Transverse colon (tissue), 4 donors: ENCODE measurements around the gene SLC13A4. TPM values are rescaled to one million over a fixed set of nuclear protein-coding genes. Genes with fewer than 3 reads are reported as not detected.

ENCODE experiments used
- DNase-seq: peaks from one replicate; pipeline ENCODE4 v3.0.0-alpha.2; 2019
- H3K27ac ChIP-seq, 4 donors: fragments of 200-600 bp; sonication (generic); 2 replicates each; pipeline ENCODE4 v1.5.1; 2016 to 2018; ENCODE audit warnings: inconsistent platforms in 4 of 4
- H3K27me3 ChIP-seq: fragments of 200-600 bp; sonication (generic); 2 replicates; pipeline ENCODE4 v1.5.1; 2017; ENCODE audit warnings: inconsistent platforms
- H3K36me3 ChIP-seq, 4 donors: fragments of 200-600 bp; sonication (generic); 2 replicates each; pipeline ENCODE4 v1.5.1; 2017 to 2019; ENCODE audit warnings: inconsistent platforms in 4 of 4
- H3K4me1 ChIP-seq, 4 donors: fragments of 200-600 bp; sonication (generic); 2 replicates each; pipeline ENCODE4 v1.5.1; 2017 to 2020; ENCODE audit warnings: inconsistent platforms in 4 of 4
- H3K4me3 ChIP-seq, 4 donors: fragments of 200-600 bp; sonication (generic); 1 replicate in 1 of 4; 2 replicates in 3 of 4; pipeline versions ENCODE4 v1.5.1 to v1.6.1; 2017 to 2019; ENCODE audit warnings: inconsistent platforms in 4 of 4
- H3K9me3 ChIP-seq, 2 donors: fragments of 200-600 bp; sonication (generic); 2 replicates each; pipeline ENCODE4 v1.5.1; 2017 to 2019; ENCODE audit warnings: inconsistent platforms in 2 of 2
- EP300 ChIP-seq: sonication (generic); formaldehyde crosslinking; IDR thresholded peaks from one replicate; pipeline ENCODE4 v1.6.1; 2017; ENCODE audit warnings: antibody characterized with exemption, low read depth
- POLR2A ChIP-seq: fragments of 450-650 bp; IDR thresholded peaks from one replicate; pipeline ENCODE4 v1.6.1; 2016; ENCODE audit warnings: antibody characterized with exemption, mild to moderate bottlenecking, moderate library complexity
- POLR2AphosphoS5 ChIP-seq, 3 donors: sonication (generic); formaldehyde crosslinking; IDR thresholded peaks; one replicate each; pipeline ENCODE4 v1.6.1; 2016; ENCODE audit warnings: antibody characterized with exemption in 3 of 3
- WGBS, 2 donors: methylation state at CpG; one replicate each; pipeline ENCODE4 v1.1.5; 2018; ENCODE audit warnings: low coverage in 1 of 2; 5-methylcytosine and 5-hydroxymethylcytosine counted together
- in situ Hi-C, 4 donors: fragments of 200-750 bp; cut with MboI; loops; one replicate each; pipeline versions ENCODE4 v1.15.0 to v1.15.1; 2017; ENCODE audit warnings: low sequenced_read_pairs in 3 of 4, low pct_ligation_motif_present in 1 of 4, low pct_unique_long_range_greater_than_20kb in 1 of 4
- intact Hi-C: fragments of 100-400 bp; cut with DNase I; formaldehyde crosslinking; loops from one replicate; pipeline ENCODE4 v1.15.1; 2023; ENCODE audit warnings: low total_unique reads
- total RNA-seq, 4 donors: library from RNA; depleted of rRNA; stranded (reverse); fragments of >200 nt; gene quantifications; one replicate each; pipeline ENCODE4 v1.1.0, GENCODE V29; 2016
- TF ChIP-seq, protein P1 (sequence below), 5 experiments: fragments of 200-600 bp in 3 of 5; fragments of 450-650 bp in 2 of 5; sonication (generic) in 3 of 5; IDR thresholded peaks; 1 replicate in 2 of 5; 2 replicates in 3 of 5; pipeline ENCODE4 v1.5.1; 2016 to 2017; ENCODE audit warnings: antibody characterized with exemption in 5 of 5, inconsistent platforms in 3 of 5, mild to moderate bottlenecking in 2 of 5, moderate library complexity in 1 of 5

SLC13A4 gene
- total RNA-seq, 4 donors from 2014 or later = 3.0 to 15.3 TPM; not detected in 2

DNA sequence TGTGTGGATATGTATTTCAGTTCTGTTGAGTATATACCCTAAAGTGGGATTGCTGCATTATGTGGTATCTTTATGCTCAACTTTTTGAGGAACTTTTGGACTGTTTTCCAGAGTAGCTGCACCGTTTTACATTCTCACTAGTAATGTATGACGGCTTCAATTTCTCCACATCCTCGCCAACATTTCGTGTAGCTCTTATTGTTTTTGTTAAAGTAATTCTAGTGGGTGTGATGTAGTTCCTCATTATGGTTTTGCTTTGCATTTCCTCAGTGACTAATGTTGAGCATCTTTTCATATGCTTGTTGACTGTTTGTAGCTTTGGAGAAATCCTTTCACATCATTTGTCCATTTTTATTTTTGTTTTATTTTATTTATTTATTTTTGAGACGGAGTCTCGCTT, 61.1 kb downstream of the SLC13A4 start:
- peaks cover 7 to 35% (median 16%) of the 10 kb centered on the region in 4 donors for H3K4me1 ChIP-seq
- in situ Hi-C loops = loop anchor here in 3 of 4 donors (25.0 kb wide), 2 partner anchors 295 to 345 kb away; no protein-coding TSS in a partner anchor

DNA sequence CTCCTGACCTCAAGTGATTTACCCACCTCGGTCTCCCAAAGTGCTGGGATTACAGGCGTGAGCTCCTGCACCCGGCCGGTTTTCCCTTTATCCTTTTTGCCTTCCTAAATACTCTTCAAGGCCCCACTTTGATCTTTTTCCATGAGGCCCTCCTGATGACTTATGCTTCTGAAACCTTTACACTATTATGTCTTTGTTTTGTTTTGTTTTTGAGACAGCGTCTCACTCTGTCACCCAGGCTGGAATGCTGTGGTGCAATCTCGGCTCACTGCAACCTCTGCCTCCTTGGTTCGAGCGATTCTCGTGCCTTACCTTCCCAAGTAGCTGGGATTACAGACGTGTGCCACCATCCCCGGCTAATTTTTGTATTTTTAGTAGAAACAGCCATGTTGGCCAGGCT, 61.8 kb downstream of the SLC13A4 start:
- TF ChIP-seq EP300 = no peak
- TF ChIP-seq, protein P1, sequence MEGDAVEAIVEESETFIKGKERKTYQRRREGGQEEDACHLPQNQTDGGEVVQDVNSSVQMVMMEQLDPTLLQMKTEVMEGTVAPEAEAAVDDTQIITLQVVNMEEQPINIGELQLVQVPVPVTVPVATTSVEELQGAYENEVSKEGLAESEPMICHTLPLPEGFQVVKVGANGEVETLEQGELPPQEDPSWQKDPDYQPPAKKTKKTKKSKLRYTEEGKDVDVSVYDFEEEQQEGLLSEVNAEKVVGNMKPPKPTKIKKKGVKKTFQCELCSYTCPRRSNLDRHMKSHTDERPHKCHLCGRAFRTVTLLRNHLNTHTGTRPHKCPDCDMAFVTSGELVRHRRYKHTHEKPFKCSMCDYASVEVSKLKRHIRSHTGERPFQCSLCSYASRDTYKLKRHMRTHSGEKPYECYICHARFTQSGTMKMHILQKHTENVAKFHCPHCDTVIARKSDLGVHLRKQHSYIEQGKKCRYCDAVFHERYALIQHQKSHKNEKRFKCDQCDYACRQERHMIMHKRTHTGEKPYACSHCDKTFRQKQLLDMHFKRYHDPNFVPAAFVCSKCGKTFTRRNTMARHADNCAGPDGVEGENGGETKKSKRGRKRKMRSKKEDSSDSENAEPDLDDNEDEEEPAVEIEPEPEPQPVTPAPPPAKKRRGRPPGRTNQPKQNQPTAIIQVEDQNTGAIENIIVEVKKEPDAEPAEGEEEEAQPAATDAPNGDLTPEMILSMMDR (IDR thresholded peaks at IDR 0.05) = no peak
- TF ChIP-seq POLR2A = no peak
- TF ChIP-seq POLR2AphosphoS5 (IDR thresholded peaks at IDR 0.05) = no peak
- Histone ChIP-seq H3K9me3 (no peaks in the 10 kb centered on the region), H3K4me3 (no peak overlapping the region), H3K27ac (no peak overlapping the region), H3K4me1 (peaks cover 7 to 40% (median 17%) of the 10 kb centered on the region in 4 donors), H3K27me3 (no peaks in the 10 kb centered on the region), H3K36me3 (no peaks in the 10 kb centered on the region)
- in situ Hi-C loops (loop anchor here in 3 of 4 donors (25.0 kb wide), 2 partner anchors 296 to 346 kb away; no protein-coding TSS in a partner anchor), intact Hi-C loops (no loop called here)
- DNase-seq = no peak
- 88 to 93% methylated on average over 10 to 11 of the region's 11 CpGs for WGBS, 2 donors

More for the DNA sequence above, 61.1 kb downstream of the SLC13A4 start:
- 74 to 75% methylated on average over 6 of the region's 6 CpGs for WGBS, 2 donors
- intact Hi-C loops = no loop called here
- Histone ChIP-seq H3K36me3 (no peaks in the 10 kb centered on the region), H3K27ac (no peak overlapping the region), H3K9me3 (no peaks in the 10 kb centered on the region), H3K4me3 (no peak overlapping the region), H3K27me3 (no peaks in the 10 kb centered on the region)
- TF ChIP-seq POLR2A = no peak
- TF ChIP-seq, protein P1 (IDR thresholded peaks at IDR 0.05) = no peak
- TF ChIP-seq EP300 = no peak
- TF ChIP-seq POLR2AphosphoS5 (IDR thresholded peaks at IDR 0.05) = no peak
- DNase-seq = no peak

DNA sequence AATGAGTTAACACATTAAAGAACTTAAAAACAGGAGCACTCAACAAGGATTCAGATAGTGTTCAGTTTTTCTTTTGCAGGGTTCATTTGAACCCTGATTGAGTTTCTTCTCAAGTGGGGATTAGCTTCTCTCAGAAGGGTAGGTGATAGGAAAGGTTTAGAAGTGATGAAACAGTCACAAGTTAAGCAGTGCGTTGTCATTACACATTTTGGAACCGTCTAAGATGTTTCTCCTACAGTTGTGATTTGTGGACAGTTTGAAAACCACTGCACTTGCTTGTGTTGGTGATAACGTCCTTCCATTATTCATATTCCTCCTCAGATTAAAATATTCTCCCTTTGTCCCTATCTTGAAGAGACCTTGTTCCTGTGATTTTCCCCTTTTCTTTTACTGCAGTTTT, 62.9 kb downstream of the SLC13A4 start:
- Histone ChIP-seq H3K4me1 (peaks cover 7 to 31% (median 17%) of the 10 kb centered on the region in 4 donors), H3K9me3 (no peaks in the 10 kb centered on the region), H3K4me3 (no peak overlapping the region), H3K27me3 (no peaks in the 10 kb centered on the region), H3K36me3 (no peaks in the 10 kb centered on the region), H3K27ac (no peak overlapping the region)
- no peak for TF ChIP-seq POLR2A
- TF ChIP-seq POLR2AphosphoS5 (IDR thresholded peaks at IDR 0.05) = no peak
- TF ChIP-seq, protein P1 (IDR thresholded peaks at IDR 0.05) = no peak
- no peak for TF ChIP-seq EP300
- in situ Hi-C loops = loop anchor here in 3 of 4 donors (25.0 kb wide), 2 partner anchors 297 to 347 kb away; no protein-coding TSS in a partner anchor
- intact Hi-C loops = no loop called here
- no peak for DNase-seq
- WGBS, 2 donors = 72% methylated on average over 3 of the region's 3 CpGs; no CpG with 5 or more reads in 1 of the 2 donors

DNA sequence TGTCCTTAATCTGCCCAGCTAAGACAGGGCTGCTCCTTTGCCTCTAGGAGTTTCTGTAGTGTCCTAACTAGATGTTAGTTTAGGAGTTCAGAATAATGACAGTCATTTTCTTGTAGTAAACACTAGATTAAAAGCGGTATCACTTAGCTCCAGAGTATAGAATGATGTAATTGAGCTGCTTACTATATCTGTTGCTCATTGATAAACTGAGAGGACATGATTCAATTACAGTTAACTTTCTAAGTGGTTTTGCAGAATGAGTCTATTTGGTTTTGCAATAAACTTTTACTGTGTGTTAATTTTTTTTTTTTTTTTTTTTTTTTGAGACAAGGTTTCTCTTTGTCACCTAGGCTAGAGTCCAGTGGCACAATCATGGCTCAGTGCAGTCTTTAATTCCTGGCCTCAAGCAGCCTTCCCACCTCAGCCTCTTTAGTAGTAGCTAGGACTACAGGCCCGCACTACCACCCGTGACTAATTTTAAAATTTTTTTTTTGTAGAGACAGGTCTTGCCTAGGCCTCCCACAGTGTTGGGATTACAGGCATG, 63.9 kb downstream of the SLC13A4 start:
- in situ Hi-C loops = loop anchor here in 3 of 4 donors (25.0 kb wide), 2 partner anchors 298 to 348 kb away; no protein-coding TSS in a partner anchor
- Histone ChIP-seq H3K9me3 (no peaks in the 10 kb centered on the region), H3K27me3 (no peaks in the 10 kb centered on the region), H3K36me3 (no peaks in the 10 kb centered on the region), H3K27ac (peak overlapping the region; percentile 91 to 96 (median 95)), H3K4me3 (no peak overlapping the region), H3K4me1 (peaks cover 7 to 31% (median 15%) of the 10 kb centered on the region in 4 donors)
- intact Hi-C loops = loop anchor here (5.0 kb wide), 1 partner anchor 313 kb away; the partner anchor contains the start of gene MTPN
- no peak for DNase-seq
- TF ChIP-seq, protein P1 (IDR thresholded peaks at IDR 0.05) = no peak
- TF ChIP-seq POLR2A = no peak
- TF ChIP-seq POLR2AphosphoS5 (IDR thresholded peaks at IDR 0.05) = no peak
- no peak for TF ChIP-seq EP300
- 37 to 58% methylated on average over 3 of the region's 3 CpGs for WGBS, 2 donors
